Tibial nerve (tissue), 4 donors: Measurements from ENCODE around the gene KAT2B. TPM values are rescaled to one million over a fixed set of nuclear protein-coding genes. Genes with fewer than 3 reads are reported as not detected.
A peak's percentile ranks its signal among the peaks of the same experiment; 100 is the strongest.

Experiments
- DNase-seq, 2 donors: peaks; one replicate each; pipeline ENCODE4 v3.0.0-alpha.2; 2019; ENCODE audit warnings: low spot score in 2 of 2
- H3K27ac ChIP-seq, 4 donors: fragments of 200-600 bp; sonication (generic) in 3 of 4; one replicate each; pipeline ENCODE4 v1.5.1; 2017 to 2019; ENCODE audit warnings: mild to moderate bottlenecking in 1 of 4
- H3K27me3 ChIP-seq, 2 donors: fragments of 200-600 bp; sonication (generic) in 1 of 2; one replicate each; pipeline versions ENCODE4 v1.5.1 to v1.6.0; 2017 to 2019
- H3K36me3 ChIP-seq, 3 donors: fragments of 200-600 bp; sonication (generic); one replicate each; pipeline ENCODE4 v1.5.1; 2018 to 2019
- H3K4me1 ChIP-seq, 4 donors: fragments of 200-600 bp; sonication (generic) in 3 of 4; one replicate each; pipeline ENCODE4 v1.5.1; 2017 to 2019
- H3K4me3 ChIP-seq, 4 donors: fragments of 200-600 bp; sonication (generic) in 3 of 4; one replicate each; pipeline ENCODE4 v1.5.1; 2017 to 2019; ENCODE audit warnings: mild to moderate bottlenecking in 1 of 4, moderate library complexity in 1 of 4
- H3K9me3 ChIP-seq, 4 donors: fragments of 200-600 bp; sonication (generic) in 3 of 4; one replicate each; pipeline ENCODE4 v1.5.1; 2017 to 2019
- CTCF ChIP-seq, 5 experiments: fragments of 200-600 bp in 3 of 5; fragments of 450-650 bp in 2 of 5; sonication (generic) in 3 of 5; IDR thresholded peaks; one replicate each; pipeline ENCODE4 v1.5.1; 2016 to 2019; ENCODE audit warnings: antibody characterized with exemption in 5 of 5, mild to moderate bottlenecking in 3 of 5, moderate library complexity in 2 of 5
- EP300 ChIP-seq, 2 donors: sonication (generic); formaldehyde crosslinking; IDR thresholded peaks; one replicate each; pipeline ENCODE4 v1.6.1; 2017; ENCODE audit warnings: antibody characterized with exemption in 2 of 2, mild to moderate bottlenecking in 1 of 2
- POLR2A ChIP-seq, 2 donors: fragments of 450-650 bp; IDR thresholded peaks; one replicate each; pipeline ENCODE4 v1.6.1; 2017; ENCODE audit warnings: antibody characterized with exemption in 2 of 2, mild to moderate bottlenecking in 2 of 2, moderate library complexity in 2 of 2
- WGBS, 2 donors: methylation state at CpG; one replicate each; pipeline ENCODE4 v1.1.5; 2018; 5-methylcytosine and 5-hydroxymethylcytosine counted together
- total RNA-seq, 4 donors: library from RNA; depleted of rRNA; stranded (reverse); fragments of >200 nt; gene quantifications; one replicate each; pipeline ENCODE4 v1.1.0, GENCODE V29; 2016

KAT2B gene
- total RNA-seq, 4 donors from 2014 or later, result 34.5 to 87.2 (median 60.1) TPM

- Histone ChIP-seq H3K4me1 (peaks cover 0 to 3% (median 0%) of the 10 kb centered on the region in 4 donors), H3K27me3 (no peaks in the 10 kb centered on the region), H3K36me3 (peaks cover 0 to 75% (median 6%) of the 10 kb centered on the region in 3 donors), H3K4me3 (no peak overlapping the region), H3K9me3 (no peaks in the 10 kb centered on the region), H3K27ac (no peak overlapping the region)
- DNase-seq, result no peak
- 96 to 100% methylated on average over 4 of the region's 4 CpGs for WGBS, 2 donors
- TF ChIP-seq CTCF (IDR thresholded peaks at IDR 0.05) (no peak), EP300 (IDR thresholded peaks at IDR 0.05) (no peak), POLR2A (IDR thresholded peaks at IDR 0.05) (no peak)
Measured at GRCh38 chr3:20125289-20125688, 85.0 kb downstream of the KAT2B start.

GRCh38 chr3:20125897-20126296 lies 85.7 kb downstream of the KAT2B start:
- WGBS, 2 donors, result 85 to 87% methylated on average over 10 of the region's 10 CpGs
- Histone ChIP-seq H3K4me1 (peaks cover 0 to 3% (median 0%) of the 10 kb centered on the region in 4 donors), H3K36me3 (peaks cover 0 to 72% (median 6%) of the 10 kb centered on the region in 3 donors), H3K27ac (no peak overlapping the region), H3K4me3 (no peak overlapping the region), H3K27me3 (no peaks in the 10 kb centered on the region), H3K9me3 (no peaks in the 10 kb centered on the region)
- DNase-seq, result peak in 1 of 2 donors; percentile 5
- TF ChIP-seq POLR2A (IDR thresholded peaks at IDR 0.05), result no peak
- no peak for TF ChIP-seq EP300 (IDR thresholded peaks at IDR 0.05)
- no peak for TF ChIP-seq CTCF (IDR thresholded peaks at IDR 0.05)

- no peak for TF ChIP-seq CTCF (IDR thresholded peaks at IDR 0.05)
- TF ChIP-seq EP300 (IDR thresholded peaks at IDR 0.05), result no peak
- TF ChIP-seq POLR2A (IDR thresholded peaks at IDR 0.05), result no peak
- H3K4me3 ChIP-seq, result no peak overlapping the region
- peaks cover 0 to 3% (median 0%) of the 10 kb centered on the region in 4 donors for H3K4me1 ChIP-seq
- no peak for DNase-seq
- 75 to 82% methylated on average over 2 of the region's 2 CpGs for WGBS, 2 donors
- H3K9me3 ChIP-seq, result no peaks in the 10 kb centered on the region
- peaks cover 0 to 60% (median 0%) of the 10 kb centered on the region in 3 donors for H3K36me3 ChIP-seq
- H3K27ac ChIP-seq, result no peak overlapping the region
- H3K27me3 ChIP-seq, result no peaks in the 10 kb centered on the region
Measured at GRCh38 chr3:20128358-20128757, 88.1 kb downstream of the KAT2B start.

- Histone ChIP-seq H3K9me3 (no peaks in the 10 kb centered on the region), H3K4me1 (peaks cover 0 to 3% (median 0%) of the 10 kb centered on the region in 4 donors), H3K36me3 (peaks cover 0 to 55% (median 0%) of the 10 kb centered on the region in 3 donors), H3K4me3 (no peak overlapping the region), H3K27ac (no peak overlapping the region), H3K27me3 (no peaks in the 10 kb centered on the region)
- WGBS, 2 donors, result 79% methylated on average over 7 of the region's 7 CpGs
- TF ChIP-seq EP300 (IDR thresholded peaks at IDR 0.05) (no peak), POLR2A (IDR thresholded peaks at IDR 0.05) (no peak), CTCF (IDR thresholded peaks at IDR 0.05) (no peak)
- DNase-seq, result no peak
Measured at GRCh38 chr3:20130106-20130505, 89.9 kb downstream of the KAT2B start.

GRCh38 chr3:20136231-20136630 lies 96.0 kb downstream of the KAT2B start:
- Histone ChIP-seq H3K27me3 (no peaks in the 10 kb centered on the region), H3K4me3 (no peak overlapping the region), H3K4me1 (peaks cover 0 to 5% (median 0%) of the 10 kb centered on the region in 4 donors), H3K36me3 (peaks cover 0 to 43% (median 0%) of the 10 kb centered on the region in 3 donors), H3K9me3 (no peaks in the 10 kb centered on the region), H3K27ac (no peak overlapping the region)
- no peak for TF ChIP-seq CTCF (IDR thresholded peaks at IDR 0.05)
- TF ChIP-seq EP300 (IDR thresholded peaks at IDR 0.05), result no peak
- TF ChIP-seq POLR2A (IDR thresholded peaks at IDR 0.05), result no peak
- WGBS, 2 donors, result 84 to 92% methylated on average over 1 of the region's 1 CpG
- DNase-seq, result no peak
